K562 (cell line): ENCODE data around the gene PRR19. TPM values are rescaled to one million over a fixed set of nuclear protein-coding genes. Genes with fewer than 3 reads are reported as not detected.

Experiments used
- ATAC-seq: fragments of 200-7000 bp; cut with Tn5 transposase; 3 replicates; pipeline ENCODE4 v1.9.1; 2020; ENCODE audit warnings: moderate library complexity
- BruUV-seq: library from RNA; stranded (reverse); fragments of 400-500 nt; replicated peaks from 2 replicates; lab custom pipeline; 2021; lab: Mats Ljungman, UMichigan
- CTCF ChIA-PET: fragments of 300-600 bp; formaldehyde crosslinking; extraction: SDS; loops from one replicate; lab custom pipeline; 2021; ENCODE audit warnings: low intra/inter-chr PET ratio; lab: Yijun Ruan, JAX
- POLR2A ChIA-PET: fragments of 300-600, 350-650 bp; sonication (Branson Sonifier 250); formaldehyde crosslinking; extraction: SDS; loops from one replicate; lab custom pipeline; 2021; ENCODE audit warnings: antibody characterized with exemption, inconsistent platforms; lab: Yijun Ruan, JAX
- DNase-seq, 4 experiments: peaks; one replicate each; pipeline versions ENCODE4 v3.0.0 to v3.0.0-alpha.2; 2011 to 2018; ENCODE audit warnings: low spot score in 3 of 4, mixed read lengths in 3 of 4; ENCODE audit errors: extremely low read depth in 1 of 4
- FAIRE-seq: peaks from 2 replicates; lab custom pipeline; 2011; peaks lifted over from hg19 to GRCh38; lab: Jason Lieb, UNC
- H2AFZ ChIP-seq: 2 replicates; pipeline ENCODE4 v1.6.0; 2011; ENCODE audit warnings: low read depth, low read length, control low read depth, inconsistent platforms
- H3K27ac ChIP-seq: fragments of 200-600 bp; 3 replicates; pipeline ENCODE4 v1.8.0; 2011; ENCODE audit warnings: low read depth, mild to moderate bottlenecking, control low read depth, inconsistent platforms, low read length, moderate library complexity, mixed read lengths; ENCODE audit errors: extremely low read depth
- H3K27me3 ChIP-seq, 2 experiments: fragments of 300-600 bp in 1 of 2; 2 replicates in 1 of 2; 3 replicates in 1 of 2; pipeline versions ENCODE4 v1.6.0 to v1.8.0; 2011; ENCODE audit warnings: inconsistent platforms in 2 of 2, low read length in 2 of 2, mild to moderate bottlenecking in 1 of 2, mixed read lengths in 1 of 2, moderate library complexity in 1 of 2; ENCODE audit not compliant: control insufficient read depth in 2 of 2, insufficient read depth in 2 of 2
- H3K36me3 ChIP-seq: fragments of 300-600 bp; 3 replicates; pipeline ENCODE4 v1.8.0; 2011; ENCODE audit warnings: mild to moderate bottlenecking, low read length, inconsistent platforms; ENCODE audit not compliant: control insufficient read depth, insufficient read depth
- H3K4me1 ChIP-seq, 2 experiments: fragments of 200-600 bp in 1 of 2; replicated peaks in 1 of 2; 2 replicates in 1 of 2; 3 replicates in 1 of 2; pipeline versions ENCODE4 v1.5.1 to v1.8.0; 2011; ENCODE audit warnings: inconsistent platforms in 2 of 2, low read length in 2 of 2, mild to moderate bottlenecking in 1 of 2, mixed read lengths in 1 of 2, moderate library complexity in 1 of 2; ENCODE audit not compliant: control insufficient read depth in 2 of 2, insufficient read depth in 2 of 2
- H3K4me2 ChIP-seq: 2 replicates; pipeline ENCODE4 v1.6.1; 2011; ENCODE audit warnings: low read length, control low read depth, inconsistent platforms, mixed read lengths; ENCODE audit not compliant: insufficient read depth
- H3K4me3 ChIP-seq: fragments of 200-600 bp; sonication (generic), shearing (Covaris generic); 2 replicates; pipeline ENCODE4 v1.5.1; 2016; ENCODE audit warnings: control low read depth, inconsistent platforms
- H3K79me2 ChIP-seq: fragments of 200-600 bp; 3 replicates; pipeline ENCODE4 v1.8.0; 2011; ENCODE audit warnings: low read length, inconsistent platforms; ENCODE audit not compliant: control insufficient read depth, insufficient read depth
- H3K9ac ChIP-seq, 2 experiments: 2 replicates each; pipeline versions ENCODE4 v1.6.0 to v1.6.1; 2011; ENCODE audit warnings: low read depth in 2 of 2, low read length in 2 of 2, control low read depth in 1 of 2, inconsistent platforms in 1 of 2, mild to moderate bottlenecking in 1 of 2, mixed read lengths in 1 of 2; ENCODE audit not compliant: insufficient read depth in 1 of 2
- H3K9me1 ChIP-seq: one replicate; pipeline ENCODE4 v1.6.0; 2011; ENCODE audit warnings: inconsistent platforms, mild to moderate bottlenecking, low read length, moderate library complexity; ENCODE audit not compliant: control insufficient read depth, insufficient read depth
- H3K9me3 ChIP-seq: replicated peaks from 2 replicates; pipeline ENCODE4 v1.5.1; 2011; ENCODE audit warnings: low read depth, low read length, inconsistent platforms; ENCODE audit not compliant: control insufficient read depth, insufficient read depth
- H4K20me1 ChIP-seq: replicated peaks from 2 replicates; pipeline ENCODE4 v1.6.1; 2011; ENCODE audit warnings: low read length, inconsistent platforms, mixed read lengths; ENCODE audit not compliant: control insufficient read depth, insufficient read depth
- PHF8 ChIP-seq: fragments of 200-600 bp; sonication (generic); IDR thresholded peaks from 2 replicates; pipeline ENCODE4 v1.6.1; 2012; ENCODE audit warnings: mixed run types, mild to moderate bottlenecking, inconsistent platforms, low read length, moderate library complexity, borderline replicate concordance
- POLR2G ChIP-seq: fragments of 200-400 bp; formaldehyde crosslinking; IDR thresholded peaks from 2 replicates; pipeline ENCODE4 v1.6.1; 2017; ENCODE audit warnings: low read depth, mild to moderate bottlenecking, antibody characterized with exemption, low read length, moderate library complexity
- RFX1 ChIP-seq: fragments of 450-650 bp; IDR thresholded peaks from 2 replicates; pipeline ENCODE4 v1.6.1; 2016; ENCODE audit warnings: mild to moderate bottlenecking, moderate library complexity
- ZBTB7A ChIP-seq: IDR thresholded peaks from 2 replicates; pipeline ENCODE4 v1.6.1; 2011; ENCODE audit warnings: low read depth, mild to moderate bottlenecking, low read length, moderate library complexity, borderline replicate concordance; ENCODE audit not compliant: control insufficient read depth
- WGBS: fragments of 100-300 bp; shearing (Covaris generic); methylation state at CpG from one replicate; pipeline ENCODE4 v1.1.6; 2016; ENCODE audit warnings: low coverage, mixed read lengths; ENCODE audit not compliant: insufficient coverage; ENCODE audit errors: missing lambda C conversion rate; 5-methylcytosine and 5-hydroxymethylcytosine counted together
- in situ Hi-C: fragments of 300-500 bp; cut with MboI; formaldehyde crosslinking; loops from 4 replicates; pipeline ENCODE4 v1.15.0; 2018; ENCODE audit warnings: inconsistent platforms, mixed read lengths
- intact Hi-C: fragments of 100-400 bp; cut with micrococcal nuclease; formaldehyde crosslinking; loops from 2 replicates; pipeline ENCODE4 v1.14.2; 2022
- polyA plus RNA-seq, 8 experiments: library from polyadenylated mRNA; depleted of rRNA in 4 of 8; stranded (reverse) in 5 of 8; unstranded in 3 of 8; fragments of >200 nt; fragmentation: Nextera tagmentation in 2 of 8; fragmentation: Illumina TruSeq in 1 of 8; extraction: Ambion mirVana in 2 of 8; extraction: Trizol in 1 of 8; gene quantifications; 2 replicates each; pipeline versions ENCODE4 v1.2.1 to v1.2.3, GENCODE V29; 2011 to 2014; ENCODE audit warnings: inconsistent platforms in 1 of 8, missing spikeins in 1 of 8
- total RNA-seq, 7 experiments: library from RNA; depleted of rRNA in 6 of 7; stranded (reverse); fragments of >200 nt in 6 of 7; fragmentation: Illumina TruSeq in 2 of 7; extraction: Trizol in 2 of 7; gene quantifications; 2 replicates each; pipeline versions ENCODE4 v1.2.1 to v1.2.3, GENCODE V29; 2011 to 2021; ENCODE audit warnings: low replicate concordance in 1 of 7
- TF ChIP-seq, protein P1 (sequence below): fragments of 250-450 bp; sonication (Bioruptor Pico); IDR thresholded peaks from 2 replicates; pipeline ENCODE4 v1.8.0; 2021; ENCODE audit warnings: moderate library complexity, mild to moderate bottlenecking, inconsistent platforms

PRR19 gene
- total and polyA plus RNA-seq, 9 of the 15 experiments (the other 6 are each of a cell fraction or from before 2014, with no cell fraction given) = 0.10 to 1.6 (median 0.54) TPM

DNA sequence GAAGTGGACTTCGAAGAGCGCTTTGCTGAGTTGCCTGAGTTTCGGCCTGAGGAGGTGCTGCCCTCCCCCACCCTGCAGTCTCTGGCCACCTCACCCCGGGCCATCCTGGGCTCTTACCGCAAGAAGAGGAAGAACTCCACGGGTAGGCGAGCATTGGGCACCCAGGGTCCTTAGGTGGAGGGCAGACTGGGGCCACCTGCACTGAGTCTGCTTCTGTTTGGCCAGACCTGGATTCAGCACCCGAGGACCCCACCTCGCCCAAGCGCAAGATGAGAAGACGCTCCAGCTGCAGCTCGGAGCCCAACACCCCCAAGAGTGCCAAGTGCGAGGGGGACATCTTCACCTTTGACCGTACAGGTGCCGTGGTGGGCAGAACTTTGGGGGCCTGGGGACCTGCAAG is 8.0 kb upstream of the PRR19 start:
- peaks cover 85% of the 10 kb centered on the region; the same call in 2 of the 3 replicates for H3K36me3 ChIP-seq
- intact Hi-C loops = no loop called here
- FAIRE-seq (no peak), DNase-seq (no peak), ATAC-seq (no peak)
- POLR2A ChIA-PET = interaction anchor here (0.7 to 1.4 kb wide), 4 partner anchors 8 to 150 kb away, joined by 3 to 5 read pairs (median 4); partner anchors contain the start of genes PAFAH1B3 and PRR19
- no peaks in the 10 kb centered on the region for H3K27me3 ChIP-seq
- no peak overlapping the region for H3K27ac ChIP-seq
- no peak overlapping the region for H2AFZ ChIP-seq
- H3K9ac ChIP-seq = peak overlapping the region in 1 of 2 experiments; percentile 36; a peak in 1 of 4 replicates
- WGBS = 91% methylated on average over 15 of the region's 15 CpGs
- BruUV-seq = no TSS peak
- H3K9me3 ChIP-seq = no peaks in the 10 kb centered on the region
- CTCF ChIA-PET = no interaction called here
- in situ Hi-C loops = no loop called here
- H4K20me1 ChIP-seq = peaks cover 7% of the 10 kb centered on the region; the same call in 1 of the 2 replicates
- TF ChIP-seq, protein P1, sequence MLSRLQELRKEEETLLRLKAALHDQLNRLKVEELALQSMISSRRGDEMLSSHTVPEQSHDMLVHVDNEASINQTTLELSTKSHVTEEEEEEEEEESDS (CRISPR knock-in tag) = no peak
- TF ChIP-seq POLR2G (peak; percentile 44), RFX1 (no peak), PHF8 (no peak), ZBTB7A (0 out of 2 replicates have a peak, but pooled peaks have one; percentile 15)
- no peaks in the 10 kb centered on the region for H3K79me2 ChIP-seq
- no peak overlapping the region for H3K4me2 ChIP-seq
- peaks cover 0 to 64% of the 10 kb centered on the region in 2 experiments; a peak in 3 of 5 replicates for H3K4me1 ChIP-seq
- H3K9me1 ChIP-seq = no peaks in the 10 kb centered on the region
- H3K4me3 ChIP-seq = no peak overlapping the region
